Adipose tissue (tissue), 3 donors: ENCODE measurements around the gene ECE1. TPM values are rescaled to one million over a fixed set of nuclear protein-coding genes. Genes with fewer than 3 reads are reported as not detected.
"Not testable (repeated sequence)": the region's sequence is repeated elsewhere in the genome, so short reads cannot be mapped to it uniquely, and the experiment has no call there.

ENCODE experiments used
- H3K27ac ChIP-seq: one replicate; pipeline ENCODE4 v1.5.1; 2013; ENCODE audit warnings: low read depth, low read length
- WGBS, 3 donors: extraction: QIAGEN DNeasy Blood & Tissue Kit; methylation state at CpG; one replicate each; pipeline ENCODE4 v1.1.7; 2013; 5-methylcytosine and 5-hydroxymethylcytosine counted together
- polyA plus RNA-seq, 3 donors: library from polyadenylated mRNA; stranded (reverse); fragments of 200-250 nt; gene quantifications; one replicate each; pipeline ENCODE4 v1.2.3, GENCODE V29; 2013
- donor health status: healthy with polysubstance abuse.
- donor health status: Bipolar disorder and iron deficiency.
- donor health status: healthy.

ECE1 gene
- polyA plus RNA-seq, 3 donors = 63.8 to 110 (median 65.3) TPM

DNA sequence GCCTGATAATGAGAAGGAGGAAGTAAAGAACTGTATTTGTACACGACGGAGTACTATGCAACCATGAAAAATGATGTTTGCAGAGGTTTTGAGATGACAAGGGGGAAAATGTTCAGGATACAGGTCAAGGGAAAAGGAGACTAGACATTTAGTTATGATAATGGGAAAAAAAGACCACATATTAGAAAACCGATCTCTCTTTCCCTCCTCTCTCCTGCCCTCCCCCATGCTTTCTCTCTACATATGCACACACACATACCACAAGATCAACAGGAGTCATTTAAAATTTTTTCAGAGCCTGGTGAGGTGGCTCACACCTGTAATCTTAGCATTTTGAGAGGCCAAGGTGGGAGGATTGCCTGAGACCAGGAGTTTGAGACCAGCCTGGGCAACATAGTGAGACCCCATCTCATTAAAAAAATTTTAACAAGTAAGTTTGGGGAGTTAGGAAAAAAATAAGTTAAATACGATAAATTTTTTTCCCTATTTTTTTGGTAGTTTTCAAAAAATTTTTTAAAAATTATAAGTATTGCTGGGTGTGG lies 44.5 kb downstream of the ECE1 start:
- 66 to 97% (median 95%) methylated on average over 4 of the region's 4 CpGs for WGBS, 3 donors
- H3K27ac ChIP-seq = no peak overlapping the region

GRCh38 chr1:21244986-21245687 lies 45.1 kb downstream of the ECE1 start:
- H3K27ac ChIP-seq = no peak overlapping the region
- WGBS, 3 donors = 70 to 95% (median 91%) methylated on average over 11 of the region's 11 CpGs

GRCh38 chr1:21244154-21244553 lies 46.1 kb downstream of the ECE1 start:
- 51 to 93% (median 93%) methylated on average over 10 of the region's 10 CpGs for WGBS, 3 donors
- no peak overlapping the region for H3K27ac ChIP-seq

- no peak overlapping the region for H3K27ac ChIP-seq
- 71 to 96% (median 91%) methylated on average over 4 of the region's 4 CpGs for WGBS, 3 donors
Observed at GRCh38 chr1:21242846-21243245, 47.4 kb downstream of the ECE1 start.

GRCh38 chr1:21241771-21242581 lies 48.3 kb downstream of the ECE1 start:
- H3K27ac ChIP-seq = no peak overlapping the region
- WGBS, 3 donors = 41 to 89% (median 81%) methylated on average over 12 of the region's 12 CpGs

GRCh38 chr1:21240706-21241105 lies 49.6 kb downstream of the ECE1 start:
- WGBS, 3 donors = 86 to 88% (median 87%) methylated on average over 10 of the region's 10 CpGs

DNA sequence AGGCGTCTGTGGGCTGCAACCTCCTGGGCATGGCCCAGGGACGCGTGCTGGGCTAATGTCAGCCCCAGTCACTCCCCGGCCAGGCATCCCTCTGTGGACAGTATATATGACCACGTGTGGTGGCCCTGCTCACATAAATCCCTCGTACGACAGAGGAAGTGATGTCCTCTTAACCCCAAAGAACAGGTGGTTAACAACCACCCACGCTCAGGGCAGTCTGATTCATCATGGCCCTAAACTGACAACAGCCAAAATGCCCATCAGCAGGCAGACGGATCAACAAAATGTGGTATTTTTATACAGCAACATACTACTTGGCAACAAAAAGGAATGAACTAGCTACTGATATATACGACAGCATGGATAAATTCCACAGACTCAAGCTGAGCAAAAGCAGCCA lies 51.0 kb downstream of the ECE1 start:
- no peak overlapping the region for H3K27ac ChIP-seq
- 79 to 88% (median 81%) methylated on average over 10 of the region's 10 CpGs for WGBS, 3 donors

More at GRCh38 chr1:21240706-21241105, 49.6 kb downstream of the ECE1 start:
- no peak overlapping the region for H3K27ac ChIP-seq

DNA sequence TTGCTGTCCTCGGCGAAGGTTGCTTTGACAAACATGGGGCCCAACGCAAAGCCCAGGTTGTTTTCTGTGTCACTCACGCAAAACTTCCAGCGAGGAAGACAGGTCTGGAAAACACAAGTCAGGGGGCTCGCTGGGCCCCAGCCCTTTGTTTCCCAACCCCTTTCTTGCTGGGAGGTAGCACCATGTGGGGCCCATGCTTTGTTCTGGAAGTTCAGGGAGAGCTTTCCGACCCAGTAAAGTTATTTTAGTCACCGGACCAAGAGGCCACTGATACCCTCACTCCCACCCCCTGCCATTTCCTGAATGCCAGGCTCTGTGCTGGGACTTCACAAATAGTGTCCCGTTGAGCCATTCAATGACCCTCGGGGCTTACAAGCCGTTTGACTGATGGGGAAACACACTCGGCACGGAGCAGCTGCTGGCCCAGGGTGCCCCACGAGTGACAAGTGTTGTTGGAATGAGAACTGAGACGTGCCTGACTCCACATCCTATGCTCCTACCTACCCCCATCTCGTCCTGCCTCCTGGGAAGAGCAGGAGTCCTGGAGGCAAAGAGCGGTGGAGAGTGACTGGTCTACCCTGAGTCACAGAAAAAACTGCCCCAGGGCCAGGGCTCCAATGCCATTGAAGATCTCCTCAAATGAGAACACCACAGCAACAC lies 52.0 kb downstream of the ECE1 start:
- no peak overlapping the region for H3K27ac ChIP-seq
- 66 to 83% (median 81%) methylated on average over 17 of the region's 17 CpGs for WGBS, 3 donors

GRCh38 chr1:21237446-21238088 lies 52.7 kb downstream of the ECE1 start:
- no peak overlapping the region for H3K27ac ChIP-seq
- WGBS, 3 donors = 41 to 80% (median 77%) methylated on average over 12 of the region's 12 CpGs

DNA sequence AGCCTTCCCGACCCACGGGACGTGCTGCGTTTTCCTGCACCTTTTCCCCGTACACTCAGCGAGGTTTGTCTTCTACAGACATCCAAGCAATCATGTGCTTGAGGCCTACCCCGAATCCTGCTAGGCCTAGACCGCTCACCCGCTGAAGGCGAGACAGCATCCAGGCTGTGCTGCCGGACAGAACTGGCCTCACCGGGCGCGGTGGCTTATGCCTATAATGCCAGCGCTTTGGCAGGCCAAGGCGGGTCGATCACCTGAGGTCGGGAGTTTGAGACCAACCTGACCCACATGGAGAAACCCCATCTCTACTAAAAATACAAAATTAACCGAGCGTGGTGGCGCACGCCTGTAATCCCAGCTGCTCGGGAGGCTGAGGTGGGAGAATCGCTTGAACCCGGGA lies 54.1 kb downstream of the ECE1 start:
- 96 to 97% (median 97%) methylated on average over 25 of the region's 25 CpGs for WGBS, 3 donors
- H3K27ac ChIP-seq = no peak overlapping the region

- 83 to 88% (median 87%) methylated on average over 4 of the region's 4 CpGs for WGBS, 3 donors
Observed at GRCh38 chr1:21234779-21235178, 55.5 kb downstream of the ECE1 start.

GRCh38 chr1:21233490-21233889 lies 56.8 kb downstream of the ECE1 start:
- WGBS, 3 donors = 47 to 69% (median 57%) methylated on average over 8 of the region's 8 CpGs
- no peak overlapping the region for H3K27ac ChIP-seq

More at GRCh38 chr1:21234779-21235178, 55.5 kb downstream of the ECE1 start:
- H3K27ac ChIP-seq = no peak overlapping the region

- no peak overlapping the region for H3K27ac ChIP-seq
- WGBS, 3 donors = 77 to 87% (median 80%) methylated on average over 3 of the region's 3 CpGs
Observed at GRCh38 chr1:21232044-21232443, 58.2 kb downstream of the ECE1 start.

GRCh38 chr1:21229246-21230000 lies 60.8 kb downstream of the ECE1 start:
- H3K27ac ChIP-seq = no peak overlapping the region
- WGBS, 3 donors = 82 to 92% (median 90%) methylated on average over 4 of the region's 4 CpGs

DNA sequence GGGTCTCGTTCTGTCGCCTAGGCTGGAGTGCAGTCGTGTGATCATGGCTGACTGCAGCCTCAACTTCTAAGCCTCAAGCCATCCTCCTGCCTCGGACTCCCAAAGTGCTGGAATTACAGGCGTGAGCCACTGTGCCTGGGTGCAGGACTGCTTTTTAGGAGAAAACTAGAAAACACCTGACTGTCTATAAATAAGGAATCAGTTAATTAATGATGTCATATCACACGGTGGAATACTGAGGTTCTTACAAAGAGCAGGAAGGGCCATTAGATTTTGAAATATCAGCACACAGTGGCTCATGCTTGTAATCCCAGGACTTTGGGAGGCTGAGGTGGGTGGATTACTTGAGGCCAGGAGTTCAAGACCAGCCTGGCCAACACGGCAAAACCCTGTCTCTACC lies 62.0 kb downstream of the ECE1 start:
- 84 to 91% (median 89%) methylated on average over 7 of the region's 7 CpGs for WGBS, 3 donors
- H3K27ac ChIP-seq = not testable (repeated sequence)

- H3K27ac ChIP-seq = no peak overlapping the region
- 95 to 96% (median 96%) methylated on average over 29 to 33 of the region's 33 CpGs for WGBS, 3 donors
Observed at GRCh38 chr1:21225065-21225464, 65.2 kb downstream of the ECE1 start.

GRCh38 chr1:21220815-21221214 lies 69.4 kb downstream of the ECE1 start:
- WGBS, 3 donors = 64 to 87% (median 81%) methylated on average over 7 of the region's 7 CpGs

GRCh38 chr1:21219674-21220073 lies 70.6 kb downstream of the ECE1 start:
- WGBS, 3 donors = 90 to 95% (median 94%) methylated on average over 21 of the region's 21 CpGs
- no peak overlapping the region for H3K27ac ChIP-seq

More at GRCh38 chr1:21220815-21221214, 69.4 kb downstream of the ECE1 start:
- H3K27ac ChIP-seq = no peak overlapping the region
